HepG2 (cell line): ENCODE results near the gene C11orf24. TPM values are rescaled to one million over a fixed set of nuclear protein-coding genes. Genes with fewer than 3 reads are reported as not detected.
A peak's percentile ranks its signal among the peaks of the same experiment; 100 is the strongest.

ENCODE experiments used
- AKAP8 ChIP-seq: sonication (generic); formaldehyde crosslinking; IDR thresholded peaks from 2 replicates; pipeline ENCODE4 v1.5.1; 2020; ENCODE audit warnings: mild to moderate bottlenecking, missing genetic modification reagents
- BRD4 ChIP-seq: sonication (generic); formaldehyde crosslinking; IDR thresholded peaks from 2 replicates; pipeline ENCODE4 v1.4.0; 2020; ENCODE audit warnings: missing genetic modification reagents
- ESRRA ChIP-seq: sonication (generic); formaldehyde crosslinking; IDR thresholded peaks from 2 replicates; pipeline ENCODE4 v1.5.1; 2020; ENCODE audit warnings: mild to moderate bottlenecking, low read depth, missing genetic modification reagents
- FOXA1 ChIP-seq, 2 experiments: fragments of 450-650 bp in 1 of 2; sonication (generic) in 1 of 2; formaldehyde crosslinking in 1 of 2; IDR thresholded peaks; 2 replicates each; pipeline versions ENCODE4 v1.4.0 to v1.6.1; 2016 to 2020; ENCODE audit warnings: missing genetic modification reagents in 1 of 2
- JDP2 ChIP-seq: sonication (generic); formaldehyde crosslinking; IDR thresholded peaks from 2 replicates; pipeline ENCODE4 v1.8.1; 2022; ENCODE audit warnings: missing genetic modification reagents, borderline replicate concordance
- KDM5B ChIP-seq: sonication (generic); formaldehyde crosslinking; IDR thresholded peaks from 2 replicates; pipeline ENCODE4 v1.4.0; 2020; ENCODE audit warnings: missing genetic modification reagents, mild to moderate bottlenecking, borderline replicate concordance
- KLF9 ChIP-seq: IDR thresholded peaks from 2 replicates; pipeline ENCODE4 v1.6.1; 2016; ENCODE audit warnings: low read depth
- MTA1 ChIP-seq: sonication (generic); formaldehyde crosslinking; IDR thresholded peaks from 2 replicates; pipeline ENCODE4 v1.4.0; 2020; ENCODE audit warnings: missing genetic modification reagents, mild to moderate bottlenecking, borderline replicate concordance
- NCOA1 ChIP-seq: sonication (generic); formaldehyde crosslinking; IDR thresholded peaks from 2 replicates; pipeline ENCODE4 v1.9.0; 2021; ENCODE audit warnings: missing genetic modification reagents
- RBM39 ChIP-seq: fragments of 200-400 bp; formaldehyde crosslinking; IDR thresholded peaks from one replicate; pipeline ENCODE4 v1.6.1; 2018; ENCODE audit warnings: antibody characterized with exemption, mild to moderate bottlenecking, low read depth, low read length; ENCODE audit not compliant: poor library complexity, severe bottlenecking
- SRY ChIP-seq: sonication (generic); formaldehyde crosslinking; IDR thresholded peaks from 2 replicates; pipeline ENCODE4 v1.8.0; 2022; ENCODE audit warnings: mild to moderate bottlenecking, missing genetic modification reagents
- ZMYM2 ChIP-seq: sonication (generic); formaldehyde crosslinking; IDR thresholded peaks from 2 replicates; pipeline ENCODE4 v1.8.0; 2022; ENCODE audit warnings: mild to moderate bottlenecking, missing genetic modification reagents
- ZNF468 ChIP-seq: sonication (generic); formaldehyde crosslinking; IDR thresholded peaks from 2 replicates; pipeline ENCODE4 v1.8.0; 2022; ENCODE audit warnings: mild to moderate bottlenecking, moderate library complexity, missing genetic modification reagents
- polyA plus RNA-seq, 8 experiments: library from polyadenylated mRNA; depleted of rRNA in 3 of 8; stranded (reverse) in 7 of 8; unstranded in 1 of 8; fragments of >200 nt; fragmentation: Illumina TruSeq in 4 of 8; extraction: Trizol in 4 of 8; gene quantifications; 2 replicates each; pipeline versions ENCODE4 v1.2.1 to v1.2.3, GENCODE V29; 2011 to 2016; ENCODE audit warnings: low read depth in 4 of 8, missing spikeins in 1 of 8, mixed read lengths in 1 of 8; ENCODE audit not compliant: insufficient read depth in 1 of 8
- total RNA-seq, 5 experiments: library from RNA; depleted of rRNA; stranded (reverse); fragments of >200 nt; fragmentation: Illumina TruSeq; extraction: Trizol; gene quantifications; 2 replicates each; pipeline ENCODE4 v1.2.3, GENCODE V29; 2016; ENCODE audit warnings: low read depth in 1 of 5
- TF ChIP-seq, protein P1 (sequence below): sonication (generic); formaldehyde crosslinking; IDR thresholded peaks from 2 replicates; pipeline ENCODE4 v1.4.0; 2020; ENCODE audit warnings: mild to moderate bottlenecking, missing genetic modification reagents
- TF ChIP-seq, protein P2 (sequence below): IDR thresholded peaks from 2 replicates; pipeline ENCODE4 v1.6.1; 2016; ENCODE audit warnings: missing compliant biosample characterization, missing genetic modification reagents, borderline replicate concordance
- TF ChIP-seq, protein P3 (sequence below): IDR thresholded peaks from 2 replicates; pipeline ENCODE4 v1.4.0; 2020; ENCODE audit warnings: mild to moderate bottlenecking, missing genetic modification reagents
- TF ChIP-seq, protein P4 (sequence below): sonication (generic); formaldehyde crosslinking; IDR thresholded peaks from 2 replicates; pipeline ENCODE4 v1.4.0; 2020; ENCODE audit warnings: mild to moderate bottlenecking, missing genetic modification reagents
- TF ChIP-seq, protein P5 (sequence below): sonication (generic); formaldehyde crosslinking; IDR thresholded peaks from 2 replicates; pipeline ENCODE4 v1.4.0; 2020; ENCODE audit warnings: missing genetic modification reagents, borderline replicate concordance
- TF ChIP-seq, protein P6 (sequence below): IDR thresholded peaks from 2 replicates; pipeline ENCODE4 v1.6.1; 2016; ENCODE audit warnings: low read depth, control low read depth

The C11orf24 gene
- total and polyA plus RNA-seq, 2 of the 13 experiments (the other 11 are each of a cell fraction or from before 2014, with no cell fraction given): 52.9 to 55.5 TPM

DNA sequence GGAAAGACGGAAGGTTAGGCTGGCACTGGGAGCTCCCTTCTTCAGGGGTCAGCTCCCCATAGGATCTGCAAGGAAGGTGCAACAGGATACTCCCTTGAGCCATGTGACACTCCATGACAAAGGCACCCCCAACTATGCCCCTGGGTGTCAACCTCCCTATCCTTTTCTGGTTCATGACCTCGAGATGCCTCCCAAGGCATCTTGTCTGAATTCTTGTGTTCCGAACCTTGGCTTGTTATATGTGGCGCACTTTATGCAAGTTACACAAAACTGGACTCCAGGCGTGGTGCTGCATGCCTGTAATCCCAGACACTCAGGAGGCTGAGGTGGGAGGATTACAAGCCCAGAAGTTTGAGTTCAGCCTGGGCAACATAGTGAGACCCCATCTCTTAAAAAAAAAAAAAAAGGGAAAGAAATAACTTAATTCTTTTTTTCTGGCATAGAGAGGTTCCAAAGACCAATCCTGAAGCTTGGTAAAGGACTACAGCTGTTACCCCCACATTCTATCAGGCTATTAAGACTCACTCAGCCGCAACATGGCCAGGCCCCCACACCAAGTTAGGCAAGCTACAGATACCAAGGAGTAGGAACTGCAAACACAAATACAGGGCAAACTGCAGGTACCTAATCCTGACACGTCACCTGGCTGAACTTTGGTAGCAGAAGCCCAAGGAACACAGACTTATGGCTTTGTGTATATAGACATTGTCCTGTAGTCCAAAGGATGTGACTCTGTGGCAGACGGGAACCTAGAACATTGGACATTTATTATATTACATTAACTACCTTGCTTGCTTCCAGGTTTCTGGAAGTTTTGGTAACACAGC lies 1.4 kb downstream of the C11orf24 start (continued):
- TF ChIP-seq FOXA1 (IDR thresholded peaks at IDR 0.05) (no peak), FOXA1 (CRISPR knock-in tag; IDR thresholded peaks at IDR 0.05) (peak; percentile 25; the same call in 1 of the 2 replicates), ESRRA (CRISPR knock-in tag) (peak; percentile 45; the same call in 1 of the 2 replicates), AKAP8 (CRISPR knock-in tag) (0 out of 2 replicates have a peak, but pooled peaks have one; percentile 48), ZMYM2 (CRISPR knock-in tag) (peak; percentile 20; the same call in 1 of the 2 replicates), RBM39 (no peak), KDM5B (no peak), JDP2 (CRISPR knock-in tag) (no peak), NCOA1 (0 out of 2 replicates have a peak, but pooled peaks have one; percentile 46), MTA1 (CRISPR knock-in tag) (no peak; the same call in 1 of the 2 replicates), KLF9 (CRISPR knock-in tag) (no peak), ZNF468 (CRISPR knock-in tag) (no peak), BRD4 (CRISPR knock-in tag) (0 out of 2 replicates have a peak, but pooled peaks have one; percentile 43), SRY (CRISPR knock-in tag) (0 out of 2 replicates have a peak, but pooled peaks have one; percentile 8)
- TF ChIP-seq, protein P1, sequence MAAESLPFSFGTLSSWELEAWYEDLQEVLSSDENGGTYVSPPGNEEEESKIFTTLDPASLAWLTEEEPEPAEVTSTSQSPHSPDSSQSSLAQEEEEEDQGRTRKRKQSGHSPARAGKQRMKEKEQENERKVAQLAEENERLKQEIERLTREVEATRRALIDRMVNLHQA (CRISPR knock-in tag): no peak
- TF ChIP-seq, protein P2, sequence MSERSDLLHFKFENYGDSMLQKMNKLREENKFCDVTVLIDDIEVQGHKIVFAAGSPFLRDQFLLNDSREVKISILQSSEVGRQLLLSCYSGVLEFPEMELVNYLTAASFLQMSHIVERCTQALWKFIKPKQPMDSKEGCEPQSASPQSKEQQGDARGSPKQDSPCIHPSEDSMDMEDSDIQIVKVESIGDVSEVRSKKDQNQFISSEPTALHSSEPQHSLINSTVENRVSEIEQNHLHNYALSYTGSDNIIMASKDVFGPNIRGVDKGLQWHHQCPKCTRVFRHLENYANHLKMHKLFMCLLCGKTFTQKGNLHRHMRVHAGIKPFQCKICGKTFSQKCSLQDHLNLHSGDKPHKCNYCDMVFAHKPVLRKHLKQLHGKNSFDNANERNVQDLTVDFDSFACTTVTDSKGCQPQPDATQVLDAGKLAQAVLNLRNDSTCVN (CRISPR knock-in tag): no peak
- TF ChIP-seq, protein P3, sequence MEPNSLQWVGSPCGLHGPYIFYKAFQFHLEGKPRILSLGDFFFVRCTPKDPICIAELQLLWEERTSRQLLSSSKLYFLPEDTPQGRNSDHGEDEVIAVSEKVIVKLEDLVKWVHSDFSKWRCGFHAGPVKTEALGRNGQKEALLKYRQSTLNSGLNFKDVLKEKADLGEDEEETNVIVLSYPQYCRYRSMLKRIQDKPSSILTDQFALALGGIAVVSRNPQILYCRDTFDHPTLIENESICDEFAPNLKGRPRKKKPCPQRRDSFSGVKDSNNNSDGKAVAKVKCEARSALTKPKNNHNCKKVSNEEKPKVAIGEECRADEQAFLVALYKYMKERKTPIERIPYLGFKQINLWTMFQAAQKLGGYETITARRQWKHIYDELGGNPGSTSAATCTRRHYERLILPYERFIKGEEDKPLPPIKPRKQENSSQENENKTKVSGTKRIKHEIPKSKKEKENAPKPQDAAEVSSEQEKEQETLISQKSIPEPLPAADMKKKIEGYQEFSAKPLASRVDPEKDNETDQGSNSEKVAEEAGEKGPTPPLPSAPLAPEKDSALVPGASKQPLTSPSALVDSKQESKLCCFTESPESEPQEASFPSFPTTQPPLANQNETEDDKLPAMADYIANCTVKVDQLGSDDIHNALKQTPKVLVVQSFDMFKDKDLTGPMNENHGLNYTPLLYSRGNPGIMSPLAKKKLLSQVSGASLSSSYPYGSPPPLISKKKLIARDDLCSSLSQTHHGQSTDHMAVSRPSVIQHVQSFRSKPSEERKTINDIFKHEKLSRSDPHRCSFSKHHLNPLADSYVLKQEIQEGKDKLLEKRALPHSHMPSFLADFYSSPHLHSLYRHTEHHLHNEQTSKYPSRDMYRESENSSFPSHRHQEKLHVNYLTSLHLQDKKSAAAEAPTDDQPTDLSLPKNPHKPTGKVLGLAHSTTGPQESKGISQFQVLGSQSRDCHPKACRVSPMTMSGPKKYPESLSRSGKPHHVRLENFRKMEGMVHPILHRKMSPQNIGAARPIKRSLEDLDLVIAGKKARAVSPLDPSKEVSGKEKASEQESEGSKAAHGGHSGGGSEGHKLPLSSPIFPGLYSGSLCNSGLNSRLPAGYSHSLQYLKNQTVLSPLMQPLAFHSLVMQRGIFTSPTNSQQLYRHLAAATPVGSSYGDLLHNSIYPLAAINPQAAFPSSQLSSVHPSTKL: peak; percentile 31
- TF ChIP-seq, protein P4, sequence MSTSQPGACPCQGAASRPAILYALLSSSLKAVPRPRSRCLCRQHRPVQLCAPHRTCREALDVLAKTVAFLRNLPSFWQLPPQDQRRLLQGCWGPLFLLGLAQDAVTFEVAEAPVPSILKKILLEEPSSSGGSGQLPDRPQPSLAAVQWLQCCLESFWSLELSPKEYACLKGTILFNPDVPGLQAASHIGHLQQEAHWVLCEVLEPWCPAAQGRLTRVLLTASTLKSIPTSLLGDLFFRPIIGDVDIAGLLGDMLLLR (CRISPR knock-in tag): no peak
- TF ChIP-seq, protein P5, sequence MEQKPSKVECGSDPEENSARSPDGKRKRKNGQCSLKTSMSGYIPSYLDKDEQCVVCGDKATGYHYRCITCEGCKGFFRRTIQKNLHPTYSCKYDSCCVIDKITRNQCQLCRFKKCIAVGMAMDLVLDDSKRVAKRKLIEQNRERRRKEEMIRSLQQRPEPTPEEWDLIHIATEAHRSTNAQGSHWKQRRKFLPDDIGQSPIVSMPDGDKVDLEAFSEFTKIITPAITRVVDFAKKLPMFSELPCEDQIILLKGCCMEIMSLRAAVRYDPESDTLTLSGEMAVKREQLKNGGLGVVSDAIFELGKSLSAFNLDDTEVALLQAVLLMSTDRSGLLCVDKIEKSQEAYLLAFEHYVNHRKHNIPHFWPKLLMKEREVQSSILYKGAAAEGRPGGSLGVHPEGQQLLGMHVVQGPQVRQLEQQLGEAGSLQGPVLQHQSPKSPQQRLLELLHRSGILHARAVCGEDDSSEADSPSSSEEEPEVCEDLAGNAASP (CRISPR knock-in tag): no peak
- TF ChIP-seq, protein P6, sequence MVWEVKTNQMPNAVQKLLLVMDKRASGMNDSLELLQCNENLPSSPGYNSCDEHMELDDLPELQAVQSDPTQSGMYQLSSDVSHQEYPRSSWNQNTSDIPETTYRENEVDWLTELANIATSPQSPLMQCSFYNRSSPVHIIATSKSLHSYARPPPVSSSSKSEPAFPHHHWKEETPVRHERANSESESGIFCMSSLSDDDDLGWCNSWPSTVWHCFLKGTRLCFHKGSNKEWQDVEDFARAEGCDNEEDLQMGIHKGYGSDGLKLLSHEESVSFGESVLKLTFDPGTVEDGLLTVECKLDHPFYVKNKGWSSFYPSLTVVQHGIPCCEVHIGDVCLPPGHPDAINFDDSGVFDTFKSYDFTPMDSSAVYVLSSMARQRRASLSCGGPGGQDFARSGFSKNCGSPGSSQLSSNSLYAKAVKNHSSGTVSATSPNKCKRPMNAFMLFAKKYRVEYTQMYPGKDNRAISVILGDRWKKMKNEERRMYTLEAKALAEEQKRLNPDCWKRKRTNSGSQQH: 0 out of 2 replicates have a peak, but pooled peaks have one; percentile 8
